GM18511 (cell line): ENCODE results near the gene NAA38.

Experiments
- ATAC-seq: cut with Tn5 transposase; IDR thresholded peaks from one replicate; pipeline ENCODE4 v1.9.1; 2021; ENCODE audit warnings: mild to moderate bottlenecking, moderate library complexity; ENCODE audit not compliant: unreplicated experiment

NAA38 gene, protein sequence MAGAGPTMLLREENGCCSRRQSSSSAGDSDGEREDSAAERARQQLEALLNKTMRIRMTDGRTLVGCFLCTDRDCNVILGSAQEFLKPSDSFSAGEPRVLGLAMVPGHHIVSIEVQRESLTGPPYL

DNA sequence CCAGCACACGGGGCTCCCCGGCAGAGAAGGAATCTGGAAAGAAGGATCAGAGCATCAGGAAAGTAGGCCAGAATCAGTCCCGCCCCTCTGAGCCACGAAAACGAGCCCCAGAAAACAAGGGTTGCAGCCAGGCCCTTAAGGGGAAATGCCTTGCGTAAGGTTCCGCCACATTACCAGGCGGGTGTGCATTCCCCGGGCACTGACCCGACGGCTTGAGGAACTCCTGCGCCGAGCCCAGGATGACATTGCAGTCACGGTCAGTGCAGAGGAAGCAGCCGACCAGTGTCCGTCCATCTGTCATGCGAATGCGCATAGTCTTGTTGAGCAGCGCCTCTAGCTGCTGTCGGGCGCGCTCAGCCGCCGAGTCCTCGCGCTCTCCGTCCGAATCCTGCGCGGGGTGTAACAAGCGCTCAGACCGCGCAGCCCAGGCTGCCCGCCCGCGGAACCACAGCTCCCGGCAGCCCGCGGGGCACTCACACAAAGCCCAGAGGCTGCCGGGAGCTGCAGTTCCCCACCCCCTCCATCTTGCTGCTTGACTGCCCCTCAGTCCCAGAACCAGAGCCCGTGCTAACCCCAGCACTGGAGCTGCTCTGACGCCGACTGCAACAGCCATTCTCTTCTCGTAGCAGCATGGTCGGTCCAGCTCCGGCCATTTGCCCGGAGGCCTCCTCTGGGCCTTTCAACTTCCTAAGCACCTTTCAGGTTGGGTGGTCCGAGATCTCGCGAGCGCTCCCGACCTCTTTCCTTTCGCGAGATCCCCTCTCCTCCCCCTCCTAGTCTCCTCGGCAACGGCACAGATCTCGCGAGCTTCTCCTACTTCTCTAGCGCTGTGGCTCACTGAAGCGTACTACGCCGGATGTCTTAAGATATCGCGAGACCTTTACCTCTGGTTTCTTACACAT lies at the start of gene NAA38:
Gene NAA38 (minus strand): TSS at position 749 of the 902 bp plus-strand sequence. CDS start 96 bp downstream, at position 653.
- ATAC-seq = peak; percentile 81

DNA sequence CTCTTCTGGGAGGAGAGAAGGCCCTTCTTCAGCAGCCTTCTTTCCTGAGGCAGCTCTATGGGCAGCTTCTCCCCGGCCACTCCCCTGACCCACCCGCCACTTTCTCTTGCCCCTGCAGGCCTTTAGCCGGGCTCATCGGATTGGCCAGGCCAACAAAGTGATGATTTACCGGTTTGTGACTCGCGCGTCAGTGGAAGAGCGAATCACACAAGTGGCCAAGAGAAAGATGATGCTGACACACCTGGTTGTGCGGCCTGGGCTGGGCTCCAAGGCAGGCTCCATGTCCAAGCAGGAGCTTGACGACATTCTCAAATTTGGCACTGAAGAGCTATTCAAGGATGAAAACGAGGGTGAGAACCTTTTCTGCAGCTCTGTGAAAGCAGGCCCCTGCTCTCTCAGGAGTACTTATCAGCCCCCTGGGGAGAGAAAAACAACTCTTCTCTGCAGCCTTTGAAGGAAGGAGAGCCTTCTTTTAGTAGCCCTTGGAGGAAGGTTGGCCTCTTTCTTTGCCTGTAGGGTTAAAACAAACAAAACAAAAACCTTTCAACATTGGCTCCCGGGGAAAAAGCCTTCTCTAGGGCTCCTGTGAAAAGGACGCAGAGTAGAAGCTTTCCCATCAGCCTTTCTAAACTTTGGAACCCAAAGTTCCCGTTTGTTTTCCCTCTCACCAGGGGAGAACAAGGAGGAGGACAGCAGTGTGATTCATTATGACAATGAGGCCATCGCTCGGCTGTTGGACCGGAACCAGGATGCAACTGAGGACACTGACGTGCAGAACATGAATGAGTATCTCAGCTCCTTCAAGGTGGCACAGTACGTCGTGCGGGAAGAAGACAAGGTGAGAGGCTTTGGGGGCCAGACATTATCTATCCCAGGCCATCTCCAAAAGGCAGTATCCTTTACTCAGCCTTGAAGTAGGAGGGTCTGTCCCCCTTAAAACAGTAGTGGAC lies 46.1 kb upstream of the NAA38 start:
- no peak for ATAC-seq

DNA sequence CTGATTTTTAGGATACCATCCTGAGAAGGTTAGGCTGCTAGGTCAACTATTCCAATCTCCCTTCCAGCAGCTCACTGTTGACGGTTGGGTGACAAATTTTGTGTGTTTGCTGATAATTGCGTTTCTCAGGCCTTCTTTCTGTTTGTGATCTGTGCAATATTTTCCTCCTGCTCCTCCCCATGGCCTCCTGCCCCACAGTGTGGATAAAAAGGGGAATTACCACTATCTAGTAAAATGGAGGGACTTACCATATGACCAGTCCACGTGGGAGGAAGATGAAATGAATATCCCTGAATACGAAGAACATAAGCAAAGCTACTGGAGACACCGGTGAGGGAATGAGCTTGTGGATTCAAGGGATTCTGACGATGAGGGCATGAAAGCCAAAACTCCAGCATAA lies 40.4 kb upstream of the NAA38 start:
- no peak for ATAC-seq

DNA sequence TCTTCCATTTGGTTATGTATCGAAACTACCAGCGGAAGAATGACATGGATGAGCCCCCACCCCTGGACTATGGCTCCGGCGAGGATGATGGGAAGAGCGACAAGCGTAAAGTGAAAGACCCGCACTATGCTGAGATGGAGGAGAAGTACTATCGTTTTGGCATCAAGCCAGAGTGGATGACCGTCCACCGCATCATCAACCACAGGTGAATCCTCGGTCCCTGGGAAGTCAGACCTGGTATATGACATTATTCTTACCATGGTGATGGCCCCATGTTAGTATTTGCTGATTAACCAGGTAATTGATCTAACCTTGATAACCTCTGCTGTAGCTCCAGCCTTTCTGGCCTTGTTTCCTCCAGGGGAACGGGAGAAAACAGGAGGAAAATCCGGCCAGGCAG lies 39.7 kb upstream of the NAA38 start:
- ATAC-seq = no peak

DNA sequence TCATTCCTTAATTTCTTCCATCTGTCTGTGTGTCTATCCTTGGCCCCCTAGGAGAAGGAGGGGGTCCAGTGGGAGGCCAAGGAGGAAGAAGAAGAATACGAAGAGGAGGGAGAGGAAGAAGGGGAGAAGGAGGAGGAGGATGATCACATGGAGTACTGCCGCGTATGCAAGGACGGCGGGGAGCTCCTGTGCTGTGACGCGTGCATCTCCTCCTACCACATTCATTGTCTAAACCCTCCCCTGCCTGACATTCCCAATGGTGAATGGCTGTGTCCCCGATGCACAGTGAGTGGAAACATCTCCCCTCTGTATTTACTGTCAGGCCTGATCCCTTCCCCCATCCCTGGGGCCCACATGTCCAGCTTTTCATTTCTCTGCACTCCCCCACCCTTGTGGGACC lies 37.5 kb upstream of the NAA38 start:
- ATAC-seq = no peak

DNA sequence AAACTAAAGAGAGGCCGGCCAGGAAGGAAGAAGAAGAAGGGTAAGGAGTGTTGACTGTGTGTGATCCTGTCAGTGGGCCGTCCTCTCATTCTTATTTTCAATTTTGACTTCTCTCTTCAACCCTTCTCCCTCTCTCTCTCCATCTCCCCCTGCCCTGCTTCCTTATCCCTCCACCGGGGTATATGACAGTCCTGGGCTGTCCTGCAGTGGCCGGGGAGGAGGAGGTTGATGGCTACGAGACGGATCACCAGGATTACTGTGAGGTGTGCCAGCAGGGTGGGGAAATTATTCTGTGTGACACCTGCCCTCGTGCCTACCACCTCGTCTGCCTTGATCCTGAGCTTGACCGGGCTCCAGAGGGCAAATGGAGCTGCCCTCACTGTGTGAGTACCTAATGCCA lies 36.9 kb upstream of the NAA38 start:
- ATAC-seq = no peak

DNA sequence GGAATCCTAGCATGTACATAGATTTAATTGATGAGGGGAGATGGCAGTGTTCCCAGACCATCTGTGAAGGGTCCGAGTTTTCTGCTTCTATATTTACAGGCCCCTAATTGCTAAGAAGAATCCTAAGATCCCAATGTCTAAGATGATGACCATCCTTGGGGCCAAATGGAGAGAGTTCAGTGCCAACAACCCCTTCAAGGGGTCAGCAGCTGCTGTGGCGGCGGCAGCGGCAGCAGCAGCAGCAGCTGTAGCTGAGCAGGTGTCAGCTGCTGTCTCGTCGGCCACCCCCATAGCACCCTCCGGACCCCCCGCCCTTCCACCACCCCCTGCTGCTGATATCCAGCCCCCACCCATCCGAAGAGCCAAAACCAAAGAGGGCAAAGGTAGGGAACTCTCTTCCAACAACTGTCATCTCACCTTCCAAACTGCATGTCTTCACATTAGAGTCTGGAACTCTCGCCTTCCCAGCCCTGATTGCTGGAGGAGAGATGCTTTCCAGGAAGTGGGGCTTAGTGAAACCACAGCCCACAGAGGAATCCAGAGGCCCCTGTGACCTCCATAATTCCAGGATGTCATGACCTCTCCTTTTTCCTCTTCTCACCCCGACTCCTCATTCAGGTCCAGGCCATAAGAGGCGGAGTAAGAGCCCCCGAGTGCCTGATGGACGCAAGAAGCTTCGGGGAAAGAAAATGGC lies 36.0 kb upstream of the NAA38 start:
- no peak for ATAC-seq

DNA sequence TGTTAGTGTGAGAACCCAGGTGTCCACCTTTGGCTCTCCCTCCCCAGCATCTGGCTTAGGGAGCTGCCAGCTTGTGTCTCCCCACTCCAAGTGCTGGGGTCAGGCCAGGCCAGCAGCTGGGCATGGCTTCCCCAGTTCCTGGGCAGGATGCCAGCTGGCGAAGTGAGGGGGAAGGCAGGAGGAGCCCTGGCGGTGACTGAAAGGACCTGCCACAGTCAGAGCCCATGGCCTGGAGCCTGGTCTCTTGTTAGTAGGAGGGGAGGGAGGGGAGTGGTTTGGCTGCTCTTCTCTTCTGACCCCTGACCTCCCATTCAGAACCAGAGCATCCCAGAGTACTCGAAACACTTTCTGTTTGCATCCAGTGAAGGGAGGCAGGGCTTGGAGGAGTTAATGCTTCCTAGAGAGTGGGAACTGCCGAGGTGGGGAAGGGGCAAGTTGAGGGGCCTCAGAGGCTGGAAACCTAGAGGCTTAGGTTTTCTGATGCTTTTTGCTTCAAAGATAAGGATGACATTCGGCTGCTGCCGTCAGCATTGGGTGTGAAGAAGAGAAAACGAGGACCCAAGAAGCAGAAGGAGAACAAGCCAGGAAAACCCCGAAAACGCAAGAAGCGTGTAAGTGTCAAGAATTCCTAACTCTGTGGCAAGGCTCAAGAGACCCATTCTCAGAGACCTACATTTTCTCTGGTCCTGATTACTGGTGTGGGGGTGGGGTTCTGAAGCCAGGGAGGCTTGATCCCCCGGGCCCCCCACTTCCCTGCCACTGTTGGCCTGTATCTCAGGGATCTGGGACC lies 32.0 kb upstream of the NAA38 start:
- no peak for ATAC-seq

DNA sequence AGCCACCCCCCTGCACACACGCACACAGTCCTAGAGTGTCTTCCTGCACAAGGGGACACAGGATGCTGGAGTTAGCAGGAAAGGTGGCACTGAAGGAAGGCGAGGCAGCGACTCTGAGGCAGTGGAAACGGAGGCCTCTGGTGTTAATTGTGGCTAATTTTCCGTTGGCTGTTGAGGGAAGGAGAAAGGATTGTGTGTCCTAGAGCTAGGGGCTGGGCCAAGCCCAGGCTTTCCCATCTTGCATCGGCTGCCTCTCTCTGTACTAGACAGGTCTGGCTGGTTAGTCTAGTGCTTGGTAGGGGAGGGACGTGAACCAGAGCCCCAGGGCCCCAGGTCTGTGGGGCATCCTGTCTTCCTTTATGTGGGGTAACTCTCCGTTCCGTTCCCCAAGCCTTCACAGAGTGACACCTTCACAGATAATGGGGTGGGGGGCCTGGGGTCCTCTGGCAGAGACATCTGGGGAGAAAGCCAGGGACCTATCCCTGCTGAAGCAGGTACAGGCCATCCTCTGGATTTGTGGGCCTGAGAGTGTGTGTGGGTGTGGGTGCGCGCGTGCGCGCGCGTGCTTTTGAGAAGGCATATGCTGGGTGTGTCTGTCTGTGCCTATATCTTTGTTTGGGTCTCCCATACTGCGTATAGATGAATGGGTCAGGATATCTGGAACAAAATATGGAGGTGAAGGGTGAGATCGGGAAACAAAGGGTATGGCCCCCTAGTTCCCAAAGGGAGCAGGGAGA lies 31.0 kb upstream of the NAA38 start, which contains the start of gene CHD3:
Gene CHD3 (plus strand): TSS at position 606 of the 737 bp plus-strand sequence. CDS start 212 bp downstream, outside the sequence.
- no peak for ATAC-seq

DNA sequence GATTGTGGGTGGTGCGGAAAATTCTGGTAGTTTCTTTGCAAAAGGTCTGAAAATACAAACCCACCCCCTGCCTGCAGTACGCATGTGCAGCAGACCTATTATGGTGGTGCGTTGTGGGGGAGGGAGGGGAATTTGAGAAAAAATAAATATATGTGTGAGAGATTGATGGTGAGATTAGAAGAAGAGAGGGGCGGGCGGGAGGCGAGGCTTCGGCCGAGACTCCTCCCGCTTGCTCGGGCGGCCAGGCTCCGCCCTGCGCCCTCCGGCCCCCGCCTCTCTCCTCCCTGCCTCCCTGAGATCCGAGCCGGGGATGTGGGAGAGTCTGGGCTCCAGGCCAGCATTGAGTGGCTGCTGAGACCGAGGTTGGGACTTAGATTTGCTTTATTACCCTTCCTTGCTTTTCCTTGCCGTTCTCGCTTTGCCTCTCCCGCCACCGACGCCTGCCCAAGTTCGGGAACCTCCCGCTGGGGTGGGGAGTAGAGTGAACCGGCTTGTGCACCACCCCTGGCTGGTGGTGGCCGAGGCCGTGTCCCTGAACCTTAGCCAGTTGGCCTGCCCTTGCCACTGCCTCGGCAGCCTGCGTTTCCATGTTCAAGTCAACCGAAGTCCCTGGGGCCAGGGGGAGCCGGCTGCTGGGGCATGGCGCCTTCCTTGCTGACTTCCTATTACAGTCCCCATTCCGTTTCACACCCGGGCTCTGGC lies 30.3 kb upstream of the NAA38 start:
- ATAC-seq = peak; percentile 58

DNA sequence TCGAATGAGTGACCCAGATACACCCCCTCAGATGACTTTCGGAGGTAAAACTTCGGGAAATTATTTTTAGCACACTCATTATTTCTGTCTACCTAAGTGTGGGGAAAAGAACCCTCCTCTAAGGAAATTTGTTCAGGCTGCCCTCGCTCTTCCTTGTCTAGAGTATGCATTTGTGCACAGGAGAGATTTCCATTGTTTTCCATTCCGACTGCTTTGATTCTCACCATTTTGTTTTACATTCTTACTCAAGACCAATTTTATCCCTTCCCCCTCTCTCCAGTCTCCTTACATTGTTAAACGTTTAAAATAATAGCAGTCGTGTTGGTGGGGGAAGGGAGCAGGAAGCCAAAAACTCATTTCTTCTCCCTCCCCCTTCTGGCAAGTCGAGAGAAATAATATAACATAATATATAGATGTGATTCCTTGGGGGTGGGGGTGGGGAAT lies 29.7 kb upstream of the NAA38 start:
- no peak for ATAC-seq

DNA sequence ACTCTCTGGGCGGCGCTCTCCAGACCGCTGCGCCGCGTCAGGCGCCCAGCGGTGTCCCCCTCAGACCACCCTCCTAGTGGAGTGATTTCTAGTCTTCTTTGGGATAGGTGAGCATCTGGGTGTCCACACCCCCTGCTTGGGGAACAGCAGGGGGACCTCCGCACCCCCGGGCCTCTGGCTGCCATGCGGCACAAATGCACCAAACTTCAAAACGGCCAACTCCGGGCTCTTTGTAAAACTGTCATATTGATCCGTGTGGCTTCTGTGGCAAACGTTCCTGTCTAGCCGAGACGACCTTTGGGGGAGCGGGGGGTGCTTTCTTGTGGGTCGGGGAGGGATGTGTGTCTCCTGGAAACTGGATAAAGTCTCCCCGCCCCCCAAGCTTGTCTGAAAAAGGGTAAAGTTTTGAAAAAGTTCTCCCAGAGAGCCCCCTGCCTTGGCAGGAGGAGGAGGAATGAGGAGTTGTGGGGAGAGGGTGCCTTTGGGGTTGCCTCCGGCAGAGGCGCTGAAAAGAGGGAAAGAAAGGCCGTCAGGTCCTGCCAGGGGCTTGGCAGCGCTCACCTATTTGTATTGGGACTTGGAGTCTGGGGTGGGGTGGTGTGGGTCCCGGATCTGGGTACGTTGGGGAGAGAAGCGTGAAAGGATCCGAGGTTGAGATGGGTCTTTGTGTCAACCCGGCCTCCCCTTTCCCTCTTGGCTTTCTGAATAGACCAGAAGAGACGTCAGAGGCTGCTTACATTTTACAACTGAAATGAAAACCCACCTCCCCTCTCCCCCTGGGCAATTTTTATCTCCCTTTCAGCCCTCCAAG lies 29.1 kb upstream of the NAA38 start:
- ATAC-seq = no peak

DNA sequence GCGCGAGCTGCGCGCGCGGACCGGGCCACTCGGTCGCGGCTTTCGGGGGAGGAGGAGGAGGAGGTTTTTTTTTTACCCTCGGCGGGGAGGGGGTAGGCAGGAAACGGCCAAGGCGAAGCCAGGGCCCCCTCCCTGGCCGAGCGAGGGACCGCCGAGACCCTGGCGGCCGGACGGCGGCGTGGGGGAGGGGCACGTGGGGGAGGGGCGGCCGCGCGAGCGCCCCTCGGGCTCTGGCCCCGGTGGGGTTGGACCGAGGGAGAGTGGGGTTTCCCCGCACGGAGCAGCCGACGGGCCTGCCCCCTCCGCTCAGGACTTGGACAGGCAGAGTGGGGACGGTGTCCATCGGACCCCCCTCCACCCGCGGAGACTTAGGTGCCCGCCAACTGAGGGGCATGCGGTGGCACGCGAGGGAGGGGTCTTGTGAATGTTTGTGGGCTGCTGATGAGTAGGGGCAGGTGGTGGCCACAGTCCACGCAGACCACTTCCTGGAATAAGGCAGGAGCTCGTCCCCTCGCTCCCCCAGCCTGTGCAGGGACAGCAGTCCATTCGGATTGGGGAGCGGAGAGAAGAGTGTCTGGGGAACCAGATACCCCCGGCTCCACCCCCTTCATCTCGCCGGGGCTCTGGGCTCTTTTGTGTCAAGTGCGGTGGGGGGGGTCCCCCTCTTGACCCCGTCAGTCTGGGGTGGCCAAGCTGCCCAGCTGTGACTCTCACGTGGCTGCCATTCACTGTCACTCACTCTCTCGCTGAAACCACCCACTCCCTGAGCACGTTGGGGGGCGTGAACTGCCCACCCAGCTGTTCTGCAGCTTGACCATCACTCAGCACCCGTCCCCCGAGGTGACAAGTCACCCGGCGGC lies 28.2 kb upstream of the NAA38 start:
- peak; percentile 39 for ATAC-seq

DNA sequence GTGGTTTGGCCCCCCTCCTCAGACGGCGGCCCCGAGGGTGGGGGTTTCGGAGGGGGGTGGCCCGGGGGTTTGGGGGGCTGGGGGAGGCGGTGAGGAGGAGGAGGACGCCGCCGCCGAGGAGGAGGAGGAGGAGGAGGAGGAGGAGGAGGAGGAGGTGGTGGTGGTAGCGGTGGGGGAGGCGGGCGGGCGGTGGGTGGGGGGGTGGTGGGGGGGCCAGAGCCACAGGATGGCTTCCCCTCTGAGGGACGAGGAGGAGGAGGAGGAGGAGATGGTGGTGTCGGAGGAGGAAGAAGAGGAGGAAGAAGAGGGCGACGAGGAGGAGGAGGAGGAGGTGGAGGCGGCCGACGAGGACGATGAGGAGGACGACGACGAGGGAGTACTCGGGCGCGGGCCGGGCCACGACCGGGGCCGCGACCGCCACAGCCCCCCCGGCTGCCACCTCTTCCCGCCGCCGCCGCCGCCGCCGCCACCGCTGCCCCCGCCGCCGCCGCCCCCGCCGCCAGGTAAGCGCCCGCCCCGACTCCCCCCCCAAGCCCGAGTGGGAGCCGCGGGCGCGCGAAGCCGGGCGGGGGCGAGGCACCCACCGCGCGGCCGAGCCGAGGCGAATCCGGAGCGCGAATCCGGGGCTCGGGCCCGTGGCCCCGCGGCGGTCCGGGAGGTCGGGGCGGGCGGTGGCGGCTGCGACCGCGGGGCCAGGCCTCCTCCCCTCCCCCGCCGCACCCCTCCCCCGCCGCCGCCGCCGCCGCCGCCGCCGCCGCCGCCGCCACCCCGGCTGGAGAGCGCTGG lies 27.4 kb upstream of the NAA38 start:
- ATAC-seq = peak; percentile 4

DNA sequence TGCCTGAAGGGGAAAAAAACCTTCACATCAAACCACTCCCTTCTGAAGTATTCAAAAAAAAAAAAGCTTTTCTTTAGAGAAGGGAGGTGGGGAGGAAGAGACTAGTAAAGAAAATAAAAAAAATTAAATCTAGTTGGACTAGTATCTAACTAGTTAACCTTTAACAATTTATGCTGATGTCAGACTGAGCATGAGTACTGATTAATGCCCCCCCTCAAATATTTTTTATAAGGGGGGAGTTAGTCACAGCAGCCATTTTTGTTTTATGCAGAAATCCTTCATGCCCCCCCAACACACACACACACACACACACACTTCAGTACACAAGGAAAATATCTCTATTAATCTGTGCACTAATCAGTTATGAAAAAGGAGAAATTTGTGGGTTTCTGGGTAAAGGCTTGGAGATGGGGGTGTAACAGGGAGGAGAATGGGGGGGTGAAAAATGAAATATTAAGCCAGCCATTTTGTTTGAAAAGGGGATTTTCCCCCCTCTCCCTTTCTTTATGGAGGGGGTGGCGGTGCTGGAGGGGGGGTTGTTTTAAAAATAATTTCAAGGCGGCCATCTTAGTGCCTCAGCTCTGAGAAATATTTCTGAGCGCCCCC lies 26.5 kb upstream of the NAA38 start:
- no peak for ATAC-seq

DNA sequence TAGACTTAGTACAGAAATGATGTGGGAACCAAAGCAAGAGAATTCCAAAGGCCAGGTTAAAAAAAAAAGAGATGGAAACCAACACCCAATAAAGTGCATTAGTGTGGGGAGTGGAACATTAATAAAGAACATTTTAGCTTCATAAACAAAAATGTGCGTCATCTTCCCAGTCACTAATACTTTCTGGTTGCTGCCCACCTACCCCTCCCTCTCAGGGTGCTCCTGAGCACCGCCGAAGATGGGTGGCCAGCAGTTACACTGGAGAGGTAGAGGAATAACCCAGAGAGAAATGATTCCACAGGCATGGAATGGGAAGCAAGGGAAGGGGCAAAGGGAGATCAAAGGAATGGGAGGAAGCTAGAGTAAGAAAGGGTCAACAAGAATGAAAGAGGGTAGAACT lies 25.3 kb upstream of the NAA38 start:
- no peak for ATAC-seq
